ENCODE data around the gene LHPP. TPM values are rescaled to one million over a fixed set of nuclear protein-coding genes. Genes with fewer than 3 reads are reported as not detected.

Gene LHPP
- total RNA-seq, 1 donor from 2014 or later = 8.8 TPM

- H3K9me3 Mint-ChIP-seq = no peaks in the 10 kb centered on the region
- no peak for TF ChIP-seq CTCF (conservative IDR thresholded peaks at IDR 0.05)
- peaks cover 9% of the 10 kb centered on the region for H3K4me1 Mint-ChIP-seq
- no peak overlapping the region for H3K27ac Mint-ChIP-seq (ENCODE audit: unreplicated experiment)
- H3K4me3 Mint-ChIP-seq = no peak overlapping the region
- H3K36me3 Mint-ChIP-seq (ENCODE audit: low read depth) = no peaks in the 10 kb centered on the region
- no peaks in the 10 kb centered on the region for H3K27me3 Mint-ChIP-seq (ENCODE audit: low read depth)
- DNase-seq (ENCODE audit: low read depth, low spot score) = no peak
Measured at GRCh38 chr10:124663228-124663627, 201.6 kb downstream of the LHPP start.

Other genes starting within 250 kb of the LHPP start
- gene OAT, start 42.9 kb upstream of the LHPP start, total RNA-seq = 42.5 and 46.8 TPM in 2 replicates
- not detected in 2 replicates for gene NKX1-2, start 11.8 kb upstream of the LHPP start, total RNA-seq

All from neural crest cell (in vitro differentiated cells).